Measurements from ENCODE around the gene FGFRL1. TPM values are rescaled to one million over a fixed set of nuclear protein-coding genes. Genes with fewer than 3 reads are reported as not detected.

The FGFRL1 gene
- total RNA-seq, 1 experiment from 2014 or later: 59.5 TPM

DNA sequence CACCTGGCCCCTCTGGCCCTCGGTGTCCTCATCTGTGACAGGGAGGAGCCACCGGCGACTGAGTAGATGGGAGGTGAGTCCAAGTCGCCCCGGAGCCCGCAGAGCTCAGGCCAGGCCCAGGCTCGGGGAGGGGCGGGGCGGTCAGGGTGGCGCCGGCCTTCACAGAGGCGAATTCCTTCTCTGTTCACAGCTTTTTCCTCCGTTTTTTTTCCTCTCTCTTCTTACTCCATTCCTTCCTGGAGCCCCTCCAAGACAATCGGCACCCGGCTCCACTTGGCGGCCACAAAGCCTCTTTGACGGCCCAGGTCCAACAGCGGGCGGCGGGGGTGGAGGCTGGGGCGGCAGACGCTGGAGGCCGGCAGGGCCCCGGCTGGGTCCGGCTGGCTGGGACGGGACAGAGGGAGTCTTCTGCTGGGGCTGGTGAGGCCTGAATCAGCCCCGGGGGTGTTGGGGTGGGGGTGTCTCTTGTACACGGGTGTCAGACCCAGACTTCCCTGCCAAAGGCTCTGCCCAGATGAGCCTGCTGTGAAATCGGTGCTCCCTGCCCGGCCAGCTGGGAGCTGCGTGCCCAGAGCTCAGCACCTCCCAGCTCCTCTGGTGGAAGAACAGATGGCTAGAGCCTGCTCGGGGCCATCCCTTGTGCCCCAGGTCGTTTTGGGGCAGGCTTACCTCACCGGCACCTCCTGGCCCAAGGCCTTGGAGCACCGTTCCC lies 22.6 kb downstream of the FGFRL1 start:
- no peak overlapping the region for H3K4me2 ChIP-seq
- H3K36me3 ChIP-seq (ENCODE audit: low read depth): no peaks in the 10 kb centered on the region
- no peak for DNase-seq
- H4K20me1 ChIP-seq (ENCODE audit: insufficient read depth): no peaks in the 10 kb centered on the region
- peaks cover 2% of the 10 kb centered on the region; the same call in 1 of the 2 replicates for H3K4me1 ChIP-seq (replicated peaks; ENCODE audit: insufficient read depth)
- no peaks in the 10 kb centered on the region for H3K79me2 ChIP-seq (ENCODE audit: low read depth)
- CTCF ChIA-PET: no interaction called here
- POLR2A ChIA-PET (ENCODE audit: unreplicated experiment): interaction anchor here (0.5 kb wide), 1 partner anchor 296 kb away, joined by 3 read pairs; no protein-coding TSS in a partner anchor
- no peaks in the 10 kb centered on the region for H3K9me2 ChIP-seq (ENCODE audit: insufficient read depth)
- no peaks in the 10 kb centered on the region for H3K9me3 ChIP-seq (ENCODE audit: insufficient read depth, low read depth)
- intact Hi-C loops (cut with micrococcal nuclease; ENCODE audit: unreplicated experiment): loop anchor here (5.0 kb wide), 1 partner anchor 318 kb away; no protein-coding TSS in a partner anchor
- H3K27ac ChIP-seq: no peak overlapping the region
- no peaks in the 10 kb centered on the region for H3F3A ChIP-seq (ENCODE audit: insufficient read depth, low read depth)
- no peak overlapping the region for H2AFZ ChIP-seq
- H3K4me3 ChIP-seq: no peak overlapping the region
- peaks cover 19% of the 10 kb centered on the region for H3K27me3 ChIP-seq (ENCODE audit: insufficient read depth, low read depth)
- no TSS peak for BruUV-seq (replicated peaks)
- TF ChIP-seq CTCF (conservative IDR thresholded peaks at IDR 0.05) (no peak), EZH2 (IDR thresholded peaks at IDR 0.05; ENCODE audit: low read depth) (no peak)

- intact Hi-C loops (cut with micrococcal nuclease; ENCODE audit: unreplicated experiment): no loop called here
- peaks cover 15% of the 10 kb centered on the region for H3K4me1 ChIP-seq (replicated peaks; ENCODE audit: insufficient read depth)
- peaks cover 8% of the 10 kb centered on the region; the same call in 1 of the 2 replicates for H3F3A ChIP-seq (ENCODE audit: insufficient read depth, low read depth)
- no peak overlapping the region for H3K4me2 ChIP-seq
- POLR2A ChIA-PET (ENCODE audit: unreplicated experiment): no interaction called here
- no peaks in the 10 kb centered on the region for H3K36me3 ChIP-seq (ENCODE audit: low read depth)
- DNase-seq: no peak
- no peak overlapping the region for H3K4me3 ChIP-seq
- TF ChIP-seq CTCF (conservative IDR thresholded peaks at IDR 0.05): no peak
- TF ChIP-seq EZH2 (IDR thresholded peaks at IDR 0.05; ENCODE audit: low read depth): no peak
- no peak overlapping the region for H2AFZ ChIP-seq
- no peaks in the 10 kb centered on the region for H3K9me2 ChIP-seq (ENCODE audit: insufficient read depth)
- no peaks in the 10 kb centered on the region for H3K79me2 ChIP-seq (ENCODE audit: low read depth)
- H3K27ac ChIP-seq: no peak overlapping the region
- H3K9me3 ChIP-seq (ENCODE audit: insufficient read depth, low read depth): no peaks in the 10 kb centered on the region
- CTCF ChIA-PET: no interaction called here
- no TSS peak for BruUV-seq (replicated peaks)
- H4K20me1 ChIP-seq (ENCODE audit: insufficient read depth): no peaks in the 10 kb centered on the region
- peaks cover 19% of the 10 kb centered on the region for H3K27me3 ChIP-seq (ENCODE audit: insufficient read depth, low read depth)
Observed at GRCh38 chr4:1035510-1035909, 24.1 kb downstream of the FGFRL1 start.

GRCh38 chr4:1036095-1036494 lies 24.7 kb downstream of the FGFRL1 start:
- Histone ChIP-seq H3K4me2 (no peak overlapping the region), H4K20me1 (ENCODE audit: insufficient read depth) (no peaks in the 10 kb centered on the region), H3K9me3 (ENCODE audit: insufficient read depth, low read depth) (no peaks in the 10 kb centered on the region), H3K4me3 (no peak overlapping the region), H3K4me1 (replicated peaks; ENCODE audit: insufficient read depth) (peaks cover 15% of the 10 kb centered on the region), H3K27me3 (ENCODE audit: insufficient read depth, low read depth) (peaks cover 18% of the 10 kb centered on the region), H3F3A (ENCODE audit: insufficient read depth, low read depth) (peaks cover 12% of the 10 kb centered on the region; the same call in 1 of the 2 replicates), H3K79me2 (ENCODE audit: low read depth) (no peaks in the 10 kb centered on the region), H3K9me2 (ENCODE audit: insufficient read depth) (no peaks in the 10 kb centered on the region), H2AFZ (no peak overlapping the region), H3K36me3 (ENCODE audit: low read depth) (no peaks in the 10 kb centered on the region), H3K27ac (no peak overlapping the region)
- TF ChIP-seq CTCF (conservative IDR thresholded peaks at IDR 0.05) (no peak), EZH2 (IDR thresholded peaks at IDR 0.05; ENCODE audit: low read depth) (no peak)
- POLR2A ChIA-PET (ENCODE audit: unreplicated experiment): no interaction called here
- CTCF ChIA-PET: interaction anchor here (0.6 kb wide), 1 partner anchor 137 kb away, joined by 4 read pairs; the partner anchor contains the start of gene SPON2
- no peak for DNase-seq
- no TSS peak for BruUV-seq (replicated peaks)
- intact Hi-C loops (cut with micrococcal nuclease; ENCODE audit: unreplicated experiment): no loop called here
